A549 (cell line): ENCODE data around the gene KCNJ6. TPM values are rescaled to one million over a fixed set of nuclear protein-coding genes. Genes with fewer than 3 reads are reported as not detected.

Source experiments
- ATAC-seq, 2 experiments: fragments of 200-7000 bp in 1 of 2; fragments of >200 bp in 1 of 2; cut with Nextera tagmentation in 1 of 2; cut with Tn5 transposase in 1 of 2; 3 replicates each; pipeline versions ENCODE4 v1.8.0 to v1.9.1; 2018 to 2020; ENCODE audit warnings: mild to moderate bottlenecking in 1 of 2, moderate library complexity in 1 of 2
- CTCF ChIA-PET: fragments of 300-600 bp; sonication (Branson Sonifier 250); formaldehyde crosslinking; extraction: SDS; loops from one replicate; lab custom pipeline; 2021; ENCODE audit warnings: antibody characterized with exemption, inconsistent platforms; lab: Yijun Ruan, JAX
- POLR2A ChIA-PET: fragments of 350-600 bp; formaldehyde crosslinking; extraction: SDS; loops from one replicate; lab custom pipeline; 2021; ENCODE audit warnings: antibody characterized with exemption, inconsistent platforms; lab: Yijun Ruan, JAX
- DNase-seq, 2 experiments: peaks; one replicate each; pipeline versions ENCODE4 v3.0.0 to v3.0.0-alpha.2; 2011 to 2016; ENCODE audit warnings: low read depth in 1 of 2, low spot score in 1 of 2
- FAIRE-seq: peaks from 2 replicates; lab custom pipeline; 2011; peaks lifted over from hg19 to GRCh38; lab: Jason Lieb, UNC
- H3K27ac ChIP-seq, 2 experiments: fragments of >200 bp; sonication (Bioruptor Twin); formaldehyde crosslinking; 3 replicates each; pipeline ENCODE4 v1.5.1; 2016 to 2017
- H3K4me1 ChIP-seq: fragments of >200 bp; sonication (Bioruptor Twin); formaldehyde crosslinking; 3 replicates; pipeline ENCODE4 v1.6.1; 2016
- H3K4me2 ChIP-seq: fragments of >200 bp; sonication (Bioruptor Twin); formaldehyde crosslinking; 3 replicates; pipeline ENCODE4 v1.6.1; 2016
- H3K4me3 ChIP-seq: fragments of >200 bp; sonication (Bioruptor Twin); formaldehyde crosslinking; 3 replicates; pipeline ENCODE4 v1.5.1; 2016
- H3K9me3 ChIP-seq: fragments of >200 bp; sonication (Bioruptor Twin); formaldehyde crosslinking; 3 replicates; pipeline ENCODE4 v1.6.1; 2016
- CHD4 ChIP-seq: fragments of 200-600 bp; sonication (generic); IDR thresholded peaks from 2 replicates; pipeline ENCODE4 v1.6.1; 2016; ENCODE audit warnings: antibody characterized with exemption, mild to moderate bottlenecking, borderline replicate concordance
- CTCF ChIP-seq: fragments of >200 bp; sonication (Bioruptor Twin); formaldehyde crosslinking; IDR thresholded peaks from 3 replicates; pipeline ENCODE4 v1.5.1; 2016
- EHF ChIP-seq: fragments of 250-450 bp; sonication (Bioruptor Pico); IDR thresholded peaks from 2 replicates; pipeline ENCODE4 v1.5.0; 2020; ENCODE audit warnings: mild to moderate bottlenecking
- EHMT2 ChIP-seq: fragments of 200-600 bp; sonication (generic); IDR thresholded peaks from 2 replicates; pipeline ENCODE4 v1.6.1; 2016; ENCODE audit warnings: antibody characterized with exemption, low read depth, mild to moderate bottlenecking, moderate library complexity
- ELK1 ChIP-seq: fragments of 150-350 bp; IDR thresholded peaks from 2 replicates; pipeline ENCODE4 v1.6.1; 2014; ENCODE audit warnings: low read depth, mild to moderate bottlenecking, low read length
- EP300 ChIP-seq, 2 experiments: fragments of >200 bp; sonication (Bioruptor Twin); formaldehyde crosslinking; IDR thresholded peaks; 2 replicates in 1 of 2; 3 replicates in 1 of 2; pipeline ENCODE4 v1.6.1; 2016 to 2017
- ESRRA ChIP-seq: fragments of 150-350 bp; IDR thresholded peaks from 2 replicates; pipeline ENCODE4 v1.6.1; 2014; ENCODE audit warnings: mild to moderate bottlenecking, low read length, borderline replicate concordance
- FOSL2 ChIP-seq, 2 experiments: fragments of 450-650 bp in 1 of 2; fragments of >200 bp in 1 of 2; sonication (Bioruptor Twin) in 1 of 2; formaldehyde crosslinking; IDR thresholded peaks; 2 replicates each; pipeline versions ENCODE4 v1.5.0 to v1.6.1; 2016 to 2020; ENCODE audit warnings: mild to moderate bottlenecking in 1 of 2, moderate library complexity in 1 of 2
- HEYL ChIP-seq: fragments of 250-450 bp; sonication (Bioruptor Pico); IDR thresholded peaks from 2 replicates; pipeline ENCODE4 v1.8.0; 2021; ENCODE audit warnings: mild to moderate bottlenecking, moderate library complexity
- HOXB13 ChIP-seq: fragments of 250-450 bp; sonication (Bioruptor Pico); IDR thresholded peaks from 2 replicates; pipeline ENCODE4 v1.5.0; 2020; ENCODE audit warnings: low read depth, mild to moderate bottlenecking, moderate library complexity
- HOXB5 ChIP-seq: fragments of 250-450 bp; sonication (Bioruptor Pico); IDR thresholded peaks from 2 replicates; pipeline ENCODE4 v1.5.0; 2020; ENCODE audit warnings: mild to moderate bottlenecking, moderate library complexity
- JUN ChIP-seq, 2 experiments: fragments of >200 bp; sonication (Bioruptor Twin); formaldehyde crosslinking; IDR thresholded peaks; 2 replicates in 1 of 2; 3 replicates in 1 of 2; pipeline ENCODE4 v1.6.1; 2016 to 2017
- KDM1A ChIP-seq: fragments of 200-600 bp; sonication (generic); IDR thresholded peaks from 2 replicates; pipeline ENCODE4 v1.6.1; 2016; ENCODE audit warnings: low read depth, mild to moderate bottlenecking
- MAX ChIP-seq: IDR thresholded peaks from 2 replicates; pipeline ENCODE4 v1.6.1; 2012
- MYC ChIP-seq: IDR thresholded peaks from 2 replicates; pipeline ENCODE4 v1.6.1; 2012; ENCODE audit warnings: mild to moderate bottlenecking, inconsistent platforms, low read length, improper control_type of control experiment, borderline replicate concordance
- NR3C1 ChIP-seq: fragments of >200 bp; sonication (Bioruptor Twin); formaldehyde crosslinking; IDR thresholded peaks from 3 replicates; pipeline ENCODE4 v1.6.1; 2017
- PBX3 ChIP-seq: IDR thresholded peaks from 2 replicates; pipeline ENCODE4 v1.6.1; 2012
- RAD21 ChIP-seq, 2 experiments: fragments of >200 bp in 1 of 2; sonication (Bioruptor Twin) in 1 of 2; formaldehyde crosslinking in 1 of 2; IDR thresholded peaks in 1 of 2; conservative IDR thresholded peaks in 1 of 2; 2 replicates in 1 of 2; 3 replicates in 1 of 2; pipeline ENCODE4 v1.6.1; 2012 to 2018; ENCODE audit warnings: inconsistent platforms in 1 of 2
- RFX5 ChIP-seq: fragments of 450-650 bp; IDR thresholded peaks from 2 replicates; pipeline ENCODE4 v1.7.1; 2014; ENCODE audit warnings: antibody characterized with exemption, mild to moderate bottlenecking, moderate library complexity
- SREBF2 ChIP-seq: fragments of 450-650 bp; IDR thresholded peaks from 2 replicates; pipeline ENCODE4 v1.6.1; 2014; ENCODE audit warnings: mild to moderate bottlenecking, moderate library complexity
- ZC3H11A ChIP-seq: fragments of 450-650 bp; IDR thresholded peaks from 2 replicates; pipeline ENCODE4 v1.6.1; 2014; ENCODE audit warnings: antibody characterized with exemption, mild to moderate bottlenecking
- ZFP36 ChIP-seq: fragments of 450-650 bp; IDR thresholded peaks from 2 replicates; pipeline ENCODE4 v1.6.1; 2014; ENCODE audit warnings: borderline replicate concordance; ENCODE audit not compliant: partially characterized antibody
- ZNF302 ChIP-seq: fragments of 250-450 bp; sonication (Bioruptor Pico); IDR thresholded peaks from 2 replicates; pipeline ENCODE4 v1.9.0; 2021; ENCODE audit warnings: inconsistent platforms, mild to moderate bottlenecking, moderate library complexity
- ZSCAN20 ChIP-seq: fragments of 250-450 bp; sonication (Bioruptor Pico); IDR thresholded peaks from 2 replicates; pipeline ENCODE4 v1.8.0; 2022; ENCODE audit warnings: mild to moderate bottlenecking, moderate library complexity
- polyA plus RNA-seq, 4 experiments: library from polyadenylated mRNA; depleted of rRNA in 3 of 4; stranded (reverse); fragments of >200 nt; fragmentation: RNase III in 1 of 4; extraction: RNeasy Plus Mini Kit Qiagen cat#74134 plus additional on column Dnase treatment in 1 of 4; gene quantifications; 2 replicates in 3 of 4; 3 replicates in 1 of 4; pipeline ENCODE4 v1.2.3, GENCODE V29; 2011 to 2017

Gene KCNJ6
- polyA plus RNA-seq, 2 of the 4 experiments (the other 2 are of a cell fraction): 0.68 to 1.4 TPM

GRCh38 chr21:37821092-37821491, 95.2 kb downstream of the KCNJ6 start (continued):
- TF ChIP-seq MYC (no peak), SREBF2 (no peak), ZNF302 (CRISPR knock-in tag) (no peak), MAX (no peak), ZC3H11A (no peak), HOXB5 (CRISPR knock-in tag) (no peak)

GRCh38 chr21:37819372-37819771, 96.9 kb downstream of the KCNJ6 start:
- DNase-seq (no peak), FAIRE-seq (no peak), ATAC-seq (no peak)
- Histone ChIP-seq H3K4me1 (no peaks in the 10 kb centered on the region), H3K27ac (no peak overlapping the region), H3K4me3 (no peak overlapping the region), H3K4me2 (no peak overlapping the region), H3K9me3 (no peaks in the 10 kb centered on the region)
- ChIA-PET CTCF (no interaction called here), POLR2A (no interaction called here)
- no peak for TF ChIP-seq EHMT2
- no peak for TF ChIP-seq ZFP36
- TF ChIP-seq HOXB13 (CRISPR knock-in tag): no peak
- TF ChIP-seq ESRRA: no peak
- TF ChIP-seq NR3C1: no peak
- no peak for TF ChIP-seq EP300 (IDR thresholded peaks at IDR 0.05)
- no peak for TF ChIP-seq HEYL

GRCh38 chr21:37817242-37817641, 99.0 kb downstream of the KCNJ6 start:
- H3K4me1 ChIP-seq: no peaks in the 10 kb centered on the region
- no peak overlapping the region for H3K27ac ChIP-seq
- TF ChIP-seq ZSCAN20 (CRISPR knock-in tag) (no peak), ZNF302 (CRISPR knock-in tag) (no peak), EHF (CRISPR knock-in tag) (no peak), KDM1A (no peak), ELK1 (no peak), FOSL2 (IDR thresholded peaks at IDR 0.05) (no peak), FOSL2 (CRISPR knock-in tag; IDR thresholded peaks at IDR 0.05) (no peak), PBX3 (no peak), RAD21 (conservative IDR thresholded peaks at IDR 0.05 in 1 of 2, IDR thresholded peaks at IDR 0.05 in 1 of 2) (no peak), MYC (no peak), HOXB13 (CRISPR knock-in tag) (no peak), CHD4 (no peak), JUN (IDR thresholded peaks at IDR 0.05) (no peak), RFX5 (no peak), CTCF (no peak)
- TF ChIP-seq, all 56 proteins: peak for 0
- FAIRE-seq (no peak), ATAC-seq (no peak), DNase-seq (no peak)
- Histone ChIP-seq H3K4me2 (no peak overlapping the region), H3K4me3 (no peak overlapping the region), H3K9me3 (peaks cover 8% of the 10 kb centered on the region)
- POLR2A ChIA-PET: no interaction called here
- CTCF ChIA-PET: interaction anchor here (0.7 to 1.5 kb wide), 3 partner anchors 15 to 65 kb away, joined by 3 to 4 read pairs (median 3); no protein-coding TSS in a partner anchor
